Cerebellar cortex (tissue), 1 donor: ENCODE data around the gene PAIP2B.
A peak's percentile ranks its signal among the peaks of the same experiment; 100 is the strongest.
"Not testable (repeated sequence)": the region's sequence is repeated elsewhere in the genome, so short reads cannot be mapped to it uniquely, and the experiment has no call there.

Experiments used
- DNase-seq: peaks from one replicate; pipeline ENCODE4 v3.0.0-alpha.2; 2015; ENCODE audit warnings: low spot score

PAIP2B gene

DNA sequence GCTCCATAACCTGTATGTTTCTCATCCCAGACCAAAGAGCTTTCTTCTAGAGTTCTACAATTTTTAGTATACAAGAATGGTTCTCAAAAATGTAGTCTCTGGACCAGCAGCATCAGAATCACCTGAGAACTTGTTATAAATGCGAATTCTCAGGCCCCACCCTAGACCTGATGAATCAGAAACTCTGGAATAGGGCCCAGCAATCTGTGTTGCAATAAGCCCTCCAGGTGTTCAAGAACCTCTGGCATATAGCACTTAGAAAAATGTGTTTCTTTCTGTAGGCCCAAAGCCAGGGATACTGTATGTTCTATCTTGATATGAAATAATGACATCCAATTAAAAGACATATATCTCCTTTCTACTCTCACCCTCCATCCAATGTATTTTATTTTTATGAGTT lies 10.4 kb downstream of the PAIP2B start:
- DNase-seq, result no peak

DNA sequence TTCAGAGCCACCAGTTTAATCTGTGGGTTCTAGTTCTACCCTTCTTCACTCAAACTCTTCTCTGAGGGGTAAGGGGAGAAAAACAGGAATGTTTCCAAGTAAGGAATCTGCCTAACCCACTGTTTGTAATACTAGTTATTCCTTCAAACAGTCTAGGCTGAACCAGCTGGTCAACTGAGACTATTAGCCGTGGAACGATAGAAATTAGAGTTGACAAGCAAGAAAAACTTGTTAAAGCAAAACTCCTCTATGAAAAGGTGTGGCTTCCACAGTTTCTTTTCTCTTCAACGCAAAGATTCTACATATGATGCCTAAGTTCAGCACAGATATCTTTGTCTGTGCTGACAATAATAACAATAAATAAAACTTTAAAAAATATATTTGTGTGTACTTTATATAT lies 11.5 kb downstream of the PAIP2B start:
- DNase-seq, result no peak

- DNase-seq, result no peak
These were observed 14.6 kb downstream of the PAIP2B start for GRCh38 chr2:71212336-71212735.

- no peak for DNase-seq
These were observed 16.6 kb downstream of the PAIP2B start for GRCh38 chr2:71210292-71210691.

DNA sequence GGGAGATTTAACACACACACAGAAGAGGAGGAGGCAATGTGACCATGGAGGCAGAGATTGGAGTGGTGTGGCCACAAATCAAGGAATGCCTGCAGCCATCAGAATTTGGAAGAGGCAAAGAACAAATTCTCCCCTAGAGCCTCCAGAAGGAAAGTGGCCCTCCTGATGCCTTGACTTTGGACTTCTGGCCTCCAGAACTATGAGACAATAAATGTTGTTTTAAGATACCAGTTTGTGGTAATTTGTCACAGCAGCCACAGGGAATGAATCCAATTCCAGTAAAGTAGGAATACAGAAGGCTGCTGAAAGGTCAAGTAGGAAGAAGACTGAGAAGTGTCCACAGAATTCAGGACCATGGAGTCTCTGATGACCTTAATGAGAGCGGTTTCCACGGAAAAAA lies 18.1 kb downstream of the PAIP2B start:
- DNase-seq, result no peak

DNA sequence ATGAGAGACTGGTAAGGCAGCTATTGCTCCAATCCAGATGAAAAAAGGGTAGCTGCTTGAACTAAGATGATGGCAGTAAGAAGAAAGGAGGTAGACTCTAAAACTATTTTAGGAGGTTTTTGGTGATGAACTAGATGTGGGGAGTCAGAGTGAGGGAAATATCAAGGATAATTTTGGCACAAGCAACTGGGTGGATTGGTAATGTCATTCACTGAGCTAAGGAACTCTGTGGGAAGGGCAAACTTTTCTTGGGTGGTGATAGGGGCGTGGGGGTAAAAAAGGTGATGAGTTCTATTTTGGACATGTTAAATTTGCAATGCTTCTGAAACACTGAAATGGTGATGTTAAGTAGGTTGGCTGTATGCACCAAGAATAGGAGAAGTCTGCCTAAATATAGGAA lies 19.3 kb downstream of the PAIP2B start:
- no peak for DNase-seq

- no peak for DNase-seq
These were observed 20.6 kb downstream of the PAIP2B start for GRCh38 chr2:71206271-71206670.

DNA sequence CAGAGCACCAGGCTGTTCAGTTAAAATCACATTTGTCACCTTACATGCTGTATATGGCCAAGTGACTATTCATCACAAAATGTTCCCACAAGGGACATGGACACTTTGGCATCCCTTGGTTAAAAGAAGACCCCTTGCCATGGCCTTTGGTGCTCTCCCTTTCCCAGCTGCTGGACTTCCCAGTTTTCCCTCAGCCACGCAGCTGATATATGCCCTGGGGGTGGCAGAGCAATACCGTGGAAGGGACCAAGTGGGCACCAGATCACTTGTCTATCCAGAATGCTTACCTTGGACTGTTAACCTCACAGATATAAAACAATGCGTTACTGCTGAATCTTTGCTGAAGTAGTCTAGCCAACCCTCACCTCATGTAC lies 35.3 kb downstream of the PAIP2B start:
- DNase-seq, result peak; percentile 6

GRCh38 chr2:71190656-71191569 lies 36.0 kb downstream of the PAIP2B start:
- DNase-seq, result peak; percentile 78

DNA sequence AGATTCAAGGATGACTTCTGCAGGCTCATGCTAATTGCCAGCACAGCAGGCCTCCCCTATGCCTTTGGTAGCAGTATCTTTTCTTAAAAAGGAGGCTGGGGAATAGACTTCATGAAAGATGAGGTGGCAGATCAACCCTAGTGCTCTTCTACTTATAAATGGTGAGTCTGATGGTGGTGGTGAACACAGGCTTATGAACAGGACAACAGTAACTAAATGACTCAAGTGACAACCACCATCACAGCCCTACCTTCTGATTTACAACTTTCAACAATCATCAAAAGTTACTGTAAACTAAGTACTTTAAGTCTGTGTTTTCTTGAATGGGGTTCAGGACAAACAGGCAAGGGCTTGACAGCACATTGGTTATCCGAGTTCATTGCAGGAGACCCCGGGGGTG lies 39.3 kb downstream of the PAIP2B start:
- no peak for DNase-seq

DNA sequence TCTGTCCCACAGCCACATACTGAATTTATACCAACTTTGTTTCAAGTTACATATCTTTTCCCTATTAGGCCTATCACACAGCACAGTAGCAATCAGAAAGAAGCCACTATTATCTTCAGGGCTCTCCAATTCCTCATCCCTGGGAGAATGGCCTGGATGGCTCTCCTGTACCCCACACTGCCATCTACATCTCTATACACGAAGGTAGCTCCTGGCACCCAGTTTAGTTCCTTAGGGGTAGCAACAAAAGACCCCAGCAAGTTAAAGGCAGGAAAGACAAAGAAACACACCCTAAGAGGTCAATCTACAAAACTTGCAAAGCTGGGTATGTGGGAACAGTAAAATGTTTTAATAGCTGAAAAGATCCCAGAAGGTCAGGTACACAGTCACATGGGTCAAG lies 39.9 kb downstream of the PAIP2B start:
- DNase-seq, result no peak

- DNase-seq, result not testable (repeated sequence)
These were observed 43.4 kb downstream of the PAIP2B start for GRCh38 chr2:71183306-71184115.

- no peak for DNase-seq
These were observed 45.6 kb downstream of the PAIP2B start for GRCh38 chr2:71181316-71181715.

GRCh38 chr2:71178836-71179235 lies 48.1 kb downstream of the PAIP2B start:
- peak; percentile 78 for DNase-seq

DNA sequence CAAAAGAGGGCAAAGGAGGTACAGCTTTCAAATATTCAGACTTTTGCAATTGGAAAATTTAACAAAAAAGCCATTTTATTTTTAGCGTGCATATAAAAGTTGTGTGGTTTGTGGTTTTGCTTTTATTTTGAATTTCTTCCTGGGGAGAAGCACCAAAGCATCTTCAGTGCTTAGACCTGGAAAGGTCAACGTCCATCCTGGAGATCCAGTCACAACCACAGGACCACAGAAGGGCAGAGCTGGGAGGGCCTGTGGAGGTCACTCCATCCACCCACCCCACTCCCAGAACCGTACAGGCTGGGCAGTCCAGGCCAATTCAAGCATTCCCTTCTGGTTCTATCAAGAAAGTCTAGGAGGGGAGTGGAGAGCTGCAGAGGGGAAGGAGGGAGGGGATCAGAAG lies 52.7 kb downstream of the PAIP2B start:
- DNase-seq, result no peak

- no peak for DNase-seq
These were observed 53.8 kb downstream of the PAIP2B start for GRCh38 chr2:71173096-71173495.

DNA sequence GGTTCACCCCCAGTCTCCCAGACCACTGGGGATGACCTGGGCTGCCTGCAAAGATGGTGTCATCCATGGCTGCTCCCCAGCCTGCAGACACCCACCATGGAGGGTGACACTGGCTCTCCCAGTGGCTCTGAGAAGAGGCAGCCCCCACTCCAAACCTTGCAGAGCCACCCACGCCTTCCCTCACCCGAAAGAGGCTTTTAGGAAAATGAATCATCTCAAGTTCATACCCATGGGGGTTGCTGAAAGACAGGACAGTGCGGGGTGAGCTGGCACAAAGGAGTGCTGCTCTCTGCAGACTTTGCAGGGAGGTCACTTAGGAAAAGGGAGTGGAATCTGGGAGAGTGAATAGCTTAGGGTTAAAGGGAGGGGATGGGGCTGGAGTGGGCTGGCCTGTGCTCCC lies 60.1 kb downstream of the PAIP2B start:
- DNase-seq, result no peak

DNA sequence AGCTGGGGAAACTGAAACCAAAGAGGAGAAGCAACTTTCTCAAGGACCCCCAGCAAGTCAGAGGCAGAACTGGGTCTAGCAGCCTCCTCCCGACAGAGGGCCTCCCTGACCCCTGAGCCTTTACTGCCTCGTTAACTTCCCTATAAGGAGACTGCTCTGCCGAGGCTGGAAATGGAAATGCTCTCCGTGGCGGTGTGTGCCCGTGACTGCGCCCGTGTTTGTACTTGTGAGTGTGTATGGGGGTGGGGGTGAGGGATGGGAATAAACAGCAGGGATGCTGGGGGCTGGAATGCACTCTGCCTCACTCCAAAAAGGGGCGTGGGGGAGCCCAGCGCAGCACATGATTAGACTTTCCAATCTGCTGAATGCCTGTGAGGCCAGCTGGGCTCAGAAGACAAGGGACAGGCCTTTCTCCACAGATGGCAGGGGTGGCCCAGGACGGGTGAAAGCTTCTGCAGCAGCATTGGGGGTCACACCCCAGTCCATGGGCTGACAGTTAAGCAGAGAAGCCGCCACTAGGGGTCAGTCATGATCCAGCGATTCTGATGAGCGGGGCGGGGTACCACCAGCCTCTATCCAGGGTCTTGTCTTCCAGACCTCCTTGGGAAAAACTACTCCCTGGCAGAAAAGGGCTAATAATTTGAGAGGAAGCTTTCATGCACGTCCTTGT lies 69.6 kb downstream of the PAIP2B start:
- peak; percentile 54 for DNase-seq

GRCh38 chr2:71156573-71156972 lies 70.3 kb downstream of the PAIP2B start:
- no peak for DNase-seq

DNA sequence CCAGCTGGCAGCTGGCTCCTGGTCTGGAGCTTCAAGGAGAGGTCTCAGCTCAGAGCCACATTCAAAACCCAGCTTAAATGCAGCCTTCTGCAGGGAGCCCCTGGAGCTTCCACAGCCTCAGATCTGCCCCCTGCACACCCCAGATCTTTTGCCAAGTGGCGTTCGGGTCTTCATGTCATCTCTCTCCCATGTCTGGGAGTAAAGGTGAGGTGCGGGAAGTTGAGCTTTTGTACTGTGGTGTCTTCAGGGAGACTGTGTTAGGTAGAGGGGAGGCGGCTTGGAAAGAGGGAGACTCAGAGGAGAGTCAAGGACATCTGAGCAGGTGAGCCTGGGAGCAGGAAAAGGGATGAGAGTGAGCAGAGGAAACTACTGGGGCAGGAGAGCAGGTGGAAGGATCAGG lies 71.1 kb downstream of the PAIP2B start:
- no peak for DNase-seq

GRCh38 chr2:71154798-71155197 lies 72.1 kb downstream of the PAIP2B start:
- DNase-seq, result peak; percentile 42

DNA sequence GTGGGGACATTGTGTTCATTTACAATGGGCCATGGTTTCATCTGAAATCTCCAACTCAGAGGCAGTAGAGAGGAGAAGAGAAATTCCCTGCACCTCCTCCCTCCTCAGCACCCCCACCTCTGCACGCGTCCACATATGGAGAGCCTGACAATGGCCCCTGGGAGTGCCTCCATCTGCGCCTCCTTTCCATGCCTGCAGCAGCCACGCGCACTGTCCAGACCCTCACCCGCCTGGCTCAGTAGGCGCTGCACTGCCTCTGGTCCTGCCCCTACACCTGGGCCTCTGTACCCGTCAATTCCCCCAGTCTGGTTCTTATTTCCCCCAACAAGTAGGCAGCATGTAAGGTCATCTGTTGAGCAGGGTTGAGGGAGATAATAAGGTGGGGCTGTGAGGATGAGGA lies 72.6 kb downstream of the PAIP2B start:
- DNase-seq, result no peak
